Ammon's horn (tissue), 1 donor: ENCODE results near the gene ISG15.
"Not testable (repeated sequence)": the region's sequence is repeated elsewhere in the genome, so short reads cannot be mapped to it uniquely, and the experiment has no call there.

ENCODE experiments used
- DNase-seq: peaks from one replicate; pipeline ENCODE4 v3.0.0-alpha.2; 2016; ENCODE audit warnings: low spot score

ISG15 gene

DNA sequence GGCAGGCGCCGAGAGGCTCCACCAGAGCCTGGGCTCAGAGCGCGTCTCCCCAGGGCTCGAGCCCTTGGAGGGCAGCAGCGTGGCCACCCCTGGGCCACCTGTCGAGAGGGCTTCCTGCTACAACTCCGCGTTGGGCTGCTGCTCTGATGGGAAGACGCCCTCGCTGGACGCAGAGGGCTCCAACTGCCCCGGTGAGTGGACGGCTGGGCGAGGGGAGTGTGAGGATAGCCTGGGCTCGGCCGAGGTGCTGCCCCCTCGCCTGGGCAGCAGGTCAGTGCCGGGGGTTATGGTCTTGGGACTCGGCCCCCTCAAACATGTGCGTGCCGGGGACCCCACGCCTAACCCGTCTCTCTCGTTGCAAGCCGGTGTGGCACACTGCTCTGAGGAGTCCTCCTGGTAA is 33.5 kb downstream of the ISG15 start:
- no peak for DNase-seq

DNA sequence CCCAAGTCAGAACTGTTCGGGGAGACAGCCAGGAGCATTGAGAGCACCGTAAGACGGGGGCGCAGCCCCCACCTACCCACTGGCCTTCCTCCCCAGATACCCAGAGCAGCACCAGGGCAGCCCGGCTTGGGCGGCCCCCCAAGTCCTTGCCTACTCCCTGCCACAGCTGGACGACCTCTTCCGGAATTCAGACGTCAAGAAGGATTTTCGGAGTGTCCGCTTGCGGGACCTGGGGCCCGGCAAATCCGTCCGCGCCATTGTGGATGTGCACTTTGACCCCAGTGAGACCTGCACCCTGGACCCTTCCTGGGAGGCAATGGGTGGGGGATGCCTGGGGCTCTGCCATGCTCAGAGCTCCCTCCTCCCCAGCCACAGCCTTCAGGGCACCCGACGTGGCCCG is 34.1 kb downstream of the ISG15 start:
- no peak for DNase-seq

DNA sequence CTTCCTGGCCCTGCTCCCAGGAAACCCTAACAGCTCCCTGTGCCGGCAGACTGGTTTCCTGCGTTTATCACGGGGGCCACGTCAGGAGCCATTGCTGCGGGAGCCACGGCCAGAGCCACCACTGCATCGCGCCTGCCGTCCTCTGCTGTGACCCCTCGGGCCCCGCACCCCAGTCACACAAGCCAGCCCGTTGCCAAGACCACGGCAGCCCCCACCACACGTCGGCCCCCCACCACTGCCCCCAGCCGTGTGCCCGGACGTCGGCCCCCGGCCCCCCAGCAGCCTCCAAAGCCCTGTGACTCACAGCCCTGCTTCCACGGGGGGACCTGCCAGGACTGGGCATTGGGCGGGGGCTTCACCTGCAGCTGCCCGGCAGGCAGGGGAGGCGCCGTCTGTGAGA is 34.7 kb downstream of the ISG15 start:
- no peak for DNase-seq

DNA sequence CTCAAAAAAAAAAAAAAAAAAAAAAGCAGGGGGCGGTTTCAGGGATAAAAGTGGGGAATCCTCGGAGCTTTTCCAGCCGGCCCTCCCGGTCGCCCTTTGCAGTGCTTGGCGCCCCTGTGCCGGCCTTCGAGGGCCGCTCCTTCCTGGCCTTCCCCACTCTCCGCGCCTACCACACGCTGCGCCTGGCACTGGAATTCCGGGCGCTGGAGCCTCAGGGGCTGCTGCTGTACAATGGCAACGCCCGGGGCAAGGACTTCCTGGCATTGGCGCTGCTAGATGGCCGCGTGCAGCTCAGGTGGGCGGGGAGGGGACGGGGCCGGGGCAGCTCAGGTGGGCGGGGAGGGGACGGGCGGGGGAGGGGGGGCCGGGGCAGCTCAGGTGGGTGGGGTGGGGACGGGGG is 35.5 kb downstream of the ISG15 start:
- DNase-seq, result no peak

DNA sequence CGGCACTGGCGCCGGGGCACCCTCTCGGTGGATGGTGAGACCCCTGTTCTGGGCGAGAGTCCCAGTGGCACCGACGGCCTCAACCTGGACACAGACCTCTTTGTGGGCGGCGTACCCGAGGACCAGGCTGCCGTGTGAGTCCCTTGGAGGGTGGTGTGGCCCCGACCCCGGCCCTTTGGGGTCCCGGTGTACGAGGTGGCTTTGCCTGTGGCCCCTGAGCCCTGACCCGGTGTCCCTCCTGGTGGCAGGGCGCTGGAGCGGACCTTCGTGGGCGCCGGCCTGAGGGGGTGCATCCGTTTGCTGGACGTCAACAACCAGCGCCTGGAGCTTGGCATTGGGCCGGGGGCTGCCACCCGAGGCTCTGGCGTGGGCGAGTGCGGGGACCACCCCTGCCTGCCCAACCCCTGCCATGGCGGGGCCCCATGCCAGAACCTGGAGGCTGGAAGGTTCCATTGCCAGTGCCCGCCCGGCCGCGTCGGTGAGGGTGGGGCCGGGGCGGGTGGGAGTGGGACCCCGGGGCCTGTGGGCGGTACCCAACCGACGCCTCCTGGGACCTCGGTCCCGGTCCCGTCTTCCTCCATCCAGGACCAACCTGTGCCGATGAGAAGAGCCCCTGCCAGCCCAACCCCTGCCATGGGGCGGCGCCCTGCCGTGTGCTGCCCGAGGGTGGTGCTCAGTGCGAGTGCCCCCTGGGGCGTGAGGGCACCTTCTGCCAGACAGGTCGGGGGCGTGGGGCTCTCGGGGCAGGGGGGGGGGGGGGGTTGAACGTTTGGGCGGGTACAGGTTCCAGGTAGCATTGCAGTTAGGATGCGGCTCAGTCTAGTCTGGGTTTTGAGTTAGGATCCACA is 36.2 kb downstream of the ISG15 start:
- DNase-seq, result no peak

DNA sequence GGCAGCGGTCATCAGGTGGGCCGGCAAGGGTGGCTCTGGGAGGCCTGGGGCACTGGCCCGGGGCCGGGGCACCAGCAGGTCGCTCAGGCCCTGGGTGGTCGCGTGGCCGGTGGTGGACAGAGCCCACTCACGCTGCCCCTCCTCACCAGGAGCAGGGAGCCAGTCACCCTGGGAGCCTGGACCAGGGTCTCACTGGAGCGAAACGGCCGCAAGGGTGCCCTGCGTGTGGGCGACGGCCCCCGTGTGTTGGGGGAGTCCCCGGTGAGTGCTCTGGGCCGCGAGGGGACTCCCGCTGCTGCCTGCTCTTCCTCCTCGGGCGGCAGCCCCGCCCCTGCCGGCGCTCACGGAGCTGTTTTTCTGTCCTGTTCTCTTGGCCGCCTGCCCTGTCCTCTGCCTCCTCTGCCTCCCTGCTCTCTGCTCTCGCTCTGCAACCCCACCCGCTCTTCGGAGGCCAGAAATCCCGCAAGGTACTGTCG is 37.3 kb downstream of the ISG15 start:
- no peak for DNase-seq

DNA sequence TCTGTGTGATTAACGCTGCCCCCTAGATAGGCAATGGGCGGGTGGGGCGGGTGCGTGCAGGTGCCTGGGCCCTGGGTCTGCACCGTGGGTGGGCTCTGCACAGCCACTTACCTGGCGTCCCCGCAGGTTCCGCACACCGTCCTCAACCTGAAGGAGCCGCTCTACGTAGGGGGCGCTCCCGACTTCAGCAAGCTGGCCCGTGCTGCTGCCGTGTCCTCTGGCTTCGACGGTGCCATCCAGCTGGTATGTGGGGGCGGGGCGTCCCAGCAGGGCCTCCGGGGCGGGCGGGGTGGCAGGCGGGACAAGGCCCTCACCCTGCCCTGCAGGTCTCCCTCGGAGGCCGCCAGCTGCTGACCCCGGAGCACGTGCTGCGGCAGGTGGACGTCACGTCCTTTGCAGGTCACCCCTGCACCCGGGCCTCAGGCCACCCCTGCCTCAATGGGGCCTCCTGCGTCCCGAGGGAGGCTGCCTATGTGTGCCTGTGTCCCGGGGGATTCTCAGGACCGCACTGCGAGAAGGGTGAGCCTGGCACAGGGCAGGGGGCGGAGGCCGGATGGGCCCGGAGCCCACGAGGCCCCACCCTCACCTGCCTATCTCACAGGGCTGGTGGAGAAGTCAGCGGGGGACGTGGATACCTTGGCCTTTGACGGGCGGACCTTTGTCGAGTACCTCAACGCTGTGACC is 38.0 kb downstream of the ISG15 start:
- DNase-seq, result no peak

DNA sequence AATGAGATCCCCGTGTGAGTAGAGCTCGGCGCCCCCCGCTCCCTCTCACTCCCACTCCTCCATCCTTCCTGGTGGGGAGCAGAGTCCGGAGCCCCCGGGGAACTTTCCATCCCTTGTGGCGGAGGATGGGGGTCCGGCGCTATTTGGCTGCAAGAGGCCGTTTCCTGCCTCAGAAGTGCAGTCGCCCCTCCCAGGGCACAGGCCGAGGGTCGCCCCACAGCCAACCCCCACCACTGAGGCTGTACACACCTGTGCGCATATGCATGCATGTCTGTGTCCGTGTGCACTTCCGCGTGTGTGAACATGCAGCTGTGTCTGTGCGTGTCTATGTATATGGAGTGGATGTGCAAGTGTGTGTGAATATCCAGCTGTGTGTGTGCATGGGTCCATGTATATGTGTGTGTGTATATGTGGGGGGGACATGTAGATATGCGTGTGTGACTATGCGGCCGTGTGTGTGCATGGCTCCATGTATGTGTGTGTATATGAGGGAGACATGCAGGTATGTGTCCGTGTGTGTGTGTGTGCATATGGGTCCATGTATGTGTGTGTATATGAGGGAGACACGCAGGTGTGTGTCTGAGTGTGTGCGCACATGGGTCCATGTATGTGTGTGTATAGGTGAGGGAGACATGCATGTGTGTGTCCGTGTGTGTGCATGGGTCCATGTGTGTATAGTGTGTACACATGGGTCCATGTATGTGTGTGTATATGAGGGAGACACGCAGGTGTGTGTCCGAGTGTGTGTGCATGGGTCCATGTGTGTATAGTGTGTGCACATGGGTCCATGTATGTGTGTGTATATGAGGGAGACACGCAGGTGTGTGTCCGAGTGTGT is 38.9 kb downstream of the ISG15 start:
- no peak for DNase-seq

DNA sequence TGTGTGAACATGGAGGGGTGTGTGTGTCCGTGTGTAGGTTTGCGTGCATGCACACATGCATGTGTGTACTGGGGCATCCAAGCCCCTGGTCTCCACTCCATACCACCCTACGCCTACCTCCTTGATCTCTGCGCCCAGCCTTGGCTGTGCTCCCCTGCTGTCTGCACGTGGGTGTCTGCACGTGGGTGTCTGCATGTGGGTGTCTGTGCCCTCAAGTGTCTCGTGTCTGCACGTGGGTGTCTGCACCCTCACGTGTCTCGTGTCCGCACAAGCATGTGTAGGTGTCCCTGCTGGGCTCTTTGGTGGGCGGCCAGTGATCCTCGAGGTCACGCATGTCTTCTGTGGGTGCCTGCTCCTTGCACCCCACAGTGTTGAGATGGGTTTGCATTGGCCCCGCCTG is 39.7 kb downstream of the ISG15 start:
- no peak for DNase-seq

DNA sequence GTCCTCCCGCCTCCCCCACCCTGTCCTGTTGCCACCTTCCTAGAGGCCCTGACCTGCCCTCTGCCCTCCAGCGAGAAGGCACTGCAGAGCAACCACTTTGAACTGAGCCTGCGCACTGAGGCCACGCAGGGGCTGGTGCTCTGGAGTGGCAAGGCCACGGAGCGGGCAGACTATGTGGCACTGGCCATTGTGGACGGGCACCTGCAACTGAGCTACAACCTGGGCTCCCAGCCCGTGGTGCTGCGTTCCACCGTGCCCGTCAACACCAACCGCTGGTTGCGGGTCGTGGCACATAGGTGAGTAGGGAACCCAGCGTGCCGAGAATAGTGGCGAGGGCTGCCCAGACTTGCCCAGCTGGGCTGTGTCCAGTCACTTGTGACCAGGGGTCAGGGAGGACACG is 40.4 kb downstream of the ISG15 start:
- no peak for DNase-seq

DNA sequence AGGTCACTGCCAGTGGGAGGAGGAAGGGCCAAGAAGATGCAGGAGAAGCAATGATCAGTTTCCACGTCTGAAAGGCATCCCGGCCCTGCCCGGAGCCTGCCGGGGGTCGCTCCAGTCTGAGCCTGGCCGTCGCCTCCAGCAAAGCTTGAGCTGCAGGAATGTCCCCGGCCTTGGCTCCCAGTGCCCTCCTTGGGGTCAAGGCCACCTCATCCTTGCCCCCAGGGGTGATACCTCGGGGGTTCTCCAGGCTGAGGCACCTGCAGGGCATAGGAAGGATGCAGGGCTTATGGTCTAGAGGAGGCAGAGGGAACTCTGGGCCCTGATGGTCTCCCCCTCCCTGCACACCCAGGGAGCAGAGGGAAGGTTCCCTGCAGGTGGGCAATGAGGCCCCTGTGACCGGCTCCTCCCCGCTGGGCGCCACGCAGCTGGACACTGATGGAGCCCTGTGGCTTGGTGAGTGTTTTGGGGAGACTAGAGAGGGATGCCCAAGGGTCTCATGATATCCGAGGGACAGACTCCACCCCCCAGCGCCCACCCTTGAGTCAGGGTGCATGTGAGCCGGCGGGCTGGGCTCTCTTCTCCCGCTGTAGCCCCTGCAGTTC is 40.9 kb downstream of the ISG15 start:
- no peak for DNase-seq

DNA sequence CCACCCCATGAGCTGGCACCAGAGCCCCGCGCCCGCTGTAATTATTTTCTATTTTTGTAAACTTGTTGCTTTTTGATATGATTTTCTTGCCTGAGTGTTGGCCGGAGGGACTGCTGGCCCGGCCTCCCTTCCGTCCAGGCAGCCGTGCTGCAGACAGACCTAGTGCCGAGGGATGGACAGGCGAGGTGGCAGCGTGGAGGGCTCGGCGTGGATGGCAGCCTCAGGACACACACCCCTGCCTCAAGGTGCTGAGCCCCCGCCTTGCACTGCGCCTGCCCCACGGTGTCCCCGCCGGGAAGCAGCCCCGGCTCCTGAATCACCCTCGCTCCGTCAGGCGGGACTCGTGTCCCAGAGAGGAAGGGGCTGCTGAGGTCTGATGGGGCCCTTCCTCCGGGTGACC is 41.7 kb downstream of the ISG15 start:
- DNase-seq, result no peak

DNA sequence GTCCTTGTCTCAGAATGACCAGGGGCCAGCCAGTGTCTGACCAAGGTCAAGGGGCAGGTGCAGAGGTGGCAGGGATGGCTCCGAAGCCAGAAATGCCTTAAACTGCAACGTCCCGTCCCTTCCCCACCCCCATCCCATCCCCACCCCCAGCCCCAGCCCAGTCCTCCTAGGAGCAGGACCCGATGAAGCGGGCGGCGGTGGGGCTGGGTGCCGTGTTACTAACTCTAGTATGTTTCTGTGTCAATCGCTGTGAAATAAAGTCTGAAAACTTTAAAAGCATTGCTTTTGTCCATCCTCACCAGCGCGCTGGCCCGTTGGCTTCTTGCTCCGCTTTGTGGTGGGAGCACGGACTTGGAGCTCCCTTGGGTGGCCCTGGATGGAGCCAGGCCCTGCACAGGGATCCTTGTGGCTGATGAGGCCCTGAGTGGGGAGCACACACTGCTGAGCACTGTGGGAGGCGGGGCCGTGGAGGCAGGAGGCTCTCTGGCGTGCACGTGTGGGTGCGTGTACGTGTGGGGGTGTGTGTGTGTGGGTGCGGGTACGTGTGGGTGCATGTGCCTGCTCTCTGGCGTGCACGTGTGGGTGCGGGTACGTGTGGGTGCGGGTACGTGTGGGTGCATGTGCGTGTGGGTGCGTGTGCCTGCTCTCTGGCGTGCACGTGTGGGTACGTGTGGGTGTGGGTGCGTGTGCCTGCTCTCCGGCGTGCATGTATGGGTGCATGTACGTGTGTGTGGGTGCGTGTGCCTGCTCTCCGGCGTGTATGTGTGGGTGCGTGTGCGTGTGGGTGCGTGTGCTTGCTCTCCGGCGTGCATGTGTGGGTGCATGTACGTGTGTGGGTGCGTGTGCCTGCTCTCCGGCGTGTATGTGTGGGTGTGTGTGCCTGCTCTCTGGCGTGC is 42.8 kb downstream of the ISG15 start:
- DNase-seq, result no peak

DNA sequence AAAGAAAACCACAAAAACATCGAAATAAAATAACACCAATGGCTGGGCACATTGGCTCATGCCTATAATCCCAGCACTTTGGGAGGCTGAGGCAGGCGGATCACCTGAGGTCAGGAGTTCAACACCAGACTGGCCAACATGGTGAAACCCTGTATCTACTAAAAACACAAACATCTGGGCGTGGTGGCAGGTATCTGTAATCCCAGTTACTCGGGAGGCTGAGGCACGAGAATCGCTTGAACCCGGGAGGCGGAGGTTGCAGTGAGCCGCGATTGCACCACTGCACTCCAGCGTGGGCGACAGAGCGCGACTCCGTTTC is 44.4 kb downstream of the ISG15 start:
- DNase-seq, result not testable (repeated sequence)

DNA sequence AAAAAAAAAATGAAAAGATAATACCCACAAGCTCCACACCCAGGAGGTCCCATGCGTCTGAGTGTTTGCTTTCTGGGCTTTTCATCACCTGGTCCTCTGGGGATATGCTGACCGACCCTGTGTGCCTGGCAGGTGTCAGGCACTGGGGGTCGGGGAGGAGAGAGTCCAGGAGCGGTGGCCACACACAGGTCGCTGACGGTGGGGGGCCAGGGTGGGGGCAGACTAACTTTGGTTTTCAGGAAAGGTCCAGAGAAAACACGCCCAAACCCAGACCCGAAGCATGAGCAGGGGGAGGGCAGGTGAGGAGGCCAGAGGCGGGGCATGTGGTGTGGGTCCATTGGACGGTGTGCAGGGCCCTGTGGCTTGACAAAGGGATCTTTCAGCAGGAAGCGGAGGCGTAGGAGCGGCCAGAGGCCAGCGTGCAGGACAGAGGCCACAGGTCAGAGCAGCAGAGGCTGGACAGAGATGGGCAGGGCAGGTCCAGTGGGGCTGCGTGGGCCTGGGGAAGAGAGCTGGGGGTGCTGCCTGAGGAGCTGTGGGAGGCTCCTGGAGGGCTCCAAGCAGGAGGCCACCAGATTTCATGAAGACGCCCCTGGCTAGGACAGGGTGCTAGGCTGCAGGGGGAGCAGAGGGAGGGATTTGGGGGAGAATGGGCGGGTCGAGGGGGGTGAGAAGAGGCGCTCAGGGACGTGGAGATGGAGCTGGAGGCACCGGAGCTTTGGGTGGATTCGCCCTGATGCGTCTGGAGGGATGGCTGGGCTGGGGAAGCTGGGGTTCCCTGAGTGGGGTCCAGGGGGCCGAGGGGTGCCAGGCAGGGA is 45.0 kb downstream of the ISG15 start:
- DNase-seq, result no peak

DNA sequence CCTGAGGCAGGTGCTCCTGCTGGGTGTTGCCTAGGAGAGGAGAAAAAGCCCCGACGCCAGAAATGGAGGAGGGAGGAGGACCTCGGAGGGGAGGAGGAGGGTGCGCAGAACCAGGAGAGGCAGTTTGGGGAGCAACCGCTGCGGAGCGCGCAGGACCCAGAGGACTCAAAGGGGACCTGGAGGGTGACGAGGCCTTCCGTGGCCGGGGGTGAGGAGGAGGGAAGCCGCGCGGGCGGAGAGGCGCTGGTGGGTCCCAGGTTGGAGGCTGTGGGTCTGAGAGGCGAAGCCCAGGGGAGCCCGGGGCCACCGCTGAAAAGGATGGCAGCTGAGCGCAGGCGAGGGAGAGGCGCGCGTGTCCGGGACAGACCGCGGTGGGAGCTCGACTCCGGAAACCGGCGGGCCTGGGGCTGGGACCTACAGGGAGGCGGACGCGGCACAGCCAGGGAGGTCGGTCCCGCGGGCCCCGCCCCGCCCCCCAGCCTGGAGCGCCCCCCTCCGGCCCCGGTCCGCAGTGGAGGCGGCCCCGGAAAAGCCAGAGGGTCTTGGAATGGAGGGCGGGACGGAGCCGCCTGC is 45.7 kb downstream of the ISG15 start:
- no peak for DNase-seq

DNA sequence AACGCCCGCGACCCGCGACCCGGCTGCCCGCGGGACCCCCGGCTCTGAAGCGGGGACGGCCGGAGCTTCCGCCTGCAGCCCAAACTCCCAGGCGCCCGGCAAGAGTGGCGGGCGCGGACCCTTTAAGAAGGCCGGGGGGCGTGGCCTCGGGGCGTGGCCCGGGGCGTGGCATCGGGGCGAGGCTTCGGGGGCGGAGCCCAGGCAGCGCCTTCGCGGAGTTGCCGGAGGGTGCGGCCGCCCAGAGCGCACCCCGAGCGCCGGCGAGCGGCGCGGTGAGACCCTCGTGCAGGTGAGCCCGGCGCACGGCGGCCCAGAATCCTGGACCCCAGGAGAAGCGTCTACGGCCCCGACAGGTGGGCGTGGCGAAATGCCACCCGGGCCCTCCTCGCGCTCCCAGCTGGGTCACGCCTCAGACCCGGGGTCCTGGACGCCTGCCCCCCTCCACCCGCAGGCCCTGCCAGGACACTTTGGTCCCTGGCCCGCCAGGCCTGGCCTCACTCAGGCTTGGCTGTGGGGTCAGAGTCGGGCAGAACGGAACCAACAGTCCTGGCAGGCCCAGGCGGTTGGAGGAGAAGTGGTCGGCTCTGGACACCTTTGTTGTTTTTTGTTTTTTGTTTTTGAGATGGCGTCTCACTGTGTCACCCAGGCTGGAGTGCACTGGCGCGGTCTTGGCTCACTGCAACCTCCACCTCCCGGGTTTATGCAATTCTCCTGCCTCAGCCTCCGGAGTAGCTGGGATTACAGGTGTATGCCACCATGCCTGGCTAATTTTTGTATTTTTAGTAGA is 46.4 kb downstream of the ISG15 start:
- peak; percentile 71 for DNase-seq

DNA sequence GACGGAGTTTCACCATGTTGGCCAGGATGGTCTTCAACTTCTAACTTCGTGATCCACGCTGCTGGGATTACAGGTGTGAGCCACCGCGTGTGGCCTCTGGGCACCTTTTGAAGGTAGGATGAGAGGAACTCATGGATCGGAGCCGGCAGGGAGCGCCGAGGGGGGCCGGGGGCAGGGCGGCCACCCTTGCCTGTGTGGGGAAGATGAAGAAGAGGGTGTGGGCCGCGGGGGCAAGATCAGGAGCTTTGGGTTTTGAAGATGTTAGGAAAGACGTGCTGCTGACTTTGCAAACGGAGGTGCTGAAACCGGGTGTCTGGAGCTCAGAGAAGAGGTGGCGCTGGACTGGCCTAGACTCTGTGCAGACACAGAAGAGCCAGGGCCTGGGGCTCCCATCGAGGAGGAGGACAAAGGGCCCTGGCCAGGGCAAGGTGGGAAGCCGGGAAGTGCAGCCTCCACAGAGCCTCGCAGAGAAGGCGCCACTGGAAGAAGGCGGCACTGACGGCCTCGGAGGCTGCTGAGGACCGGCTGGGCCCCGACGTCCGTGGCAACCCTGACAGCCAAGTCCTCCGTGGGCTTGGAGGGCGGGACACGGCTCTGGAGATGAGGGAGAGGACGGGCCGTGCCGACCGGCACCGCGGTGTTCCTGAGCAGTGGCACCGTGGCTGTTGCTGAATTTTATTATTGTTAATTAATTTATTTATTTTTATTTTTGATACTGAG is 47.1 kb downstream of the ISG15 start:
- DNase-seq, result no peak
